ENCODE results near the gene ECT2L. TPM values are rescaled to one million over a fixed set of nuclear protein-coding genes. Genes with fewer than 3 reads are reported as not detected.

ECT2L gene
- total RNA-seq, 1 experiment from 2014 or later = not detected

DNA sequence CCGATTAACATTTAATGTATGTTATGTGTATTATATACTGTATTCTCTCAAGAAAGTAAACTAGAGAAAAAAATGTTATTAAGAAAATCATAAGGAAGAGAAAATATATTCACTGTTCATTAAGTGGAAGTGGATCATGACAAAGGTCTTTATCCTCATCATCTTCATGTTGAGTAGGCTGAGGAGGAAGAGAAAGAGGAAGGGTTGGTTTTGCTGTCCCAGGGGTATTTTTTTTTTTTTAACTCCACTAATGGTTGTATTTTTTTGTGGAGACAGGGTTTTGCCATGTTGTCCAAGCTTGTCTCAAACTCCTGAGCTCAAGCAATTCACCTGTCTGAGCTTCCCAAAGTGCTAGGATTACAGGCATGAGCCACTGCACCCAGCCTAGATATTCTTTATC is 11.0 kb downstream of the ECT2L start:
- intact Hi-C loops (cut with micrococcal nuclease) = no loop called here
- DNase-seq (ENCODE audit: low read depth, low spot score) (no peak), ATAC-seq (no peak)
- H2AFZ ChIP-seq (ENCODE audit: low read depth, low read length, poor library complexity, severe bottlenecking) = no peak overlapping the region
- POLR2A ChIA-PET = no interaction called here
- H3K79me2 ChIP-seq (ENCODE audit: insufficient read depth, low read length) = no peaks in the 10 kb centered on the region
- no peaks in the 10 kb centered on the region for H3K9me3 ChIP-seq (ENCODE audit: control insufficient read depth in 1 of 2, insufficient read depth in 1 of 2, low read depth in 1 of 2, low read length in 2 of 2)
- H3K9ac ChIP-seq (ENCODE audit: low read length) = no peak overlapping the region
- no peaks in the 10 kb centered on the region for H3K4me1 ChIP-seq (ENCODE audit: control insufficient read depth in 1 of 2, insufficient read depth in 2 of 2, low read length in 2 of 2)
- RAD21 ChIA-PET (ENCODE audit: low non-redundant PET in 1 of 2, low total read pairs in 2 of 2, uncharacterized antibody in 2 of 2, unreplicated experiment in 2 of 2) = no interaction called here
- no peaks in the 10 kb centered on the region for H4K20me1 ChIP-seq (ENCODE audit: insufficient read depth)
- H3K4me2 ChIP-seq (ENCODE audit: low read length) = no peak overlapping the region
- CTCF ChIA-PET = no interaction called here
- H3K27me3 ChIP-seq (ENCODE audit: insufficient read depth, low read length) = no peaks in the 10 kb centered on the region
- no peak overlapping the region for H3K4me3 ChIP-seq (replicated peaks in 1 of 2; ENCODE audit: low read depth in 1 of 2, low read length in 2 of 2)
- no TSS peak for BruUV-seq (replicated peaks)
- no peaks in the 10 kb centered on the region for H3K36me3 ChIP-seq (ENCODE audit: control insufficient read depth in 1 of 2, insufficient read depth in 2 of 2, low read length in 2 of 2)
- TF ChIP-seq FOSL1 (IDR thresholded peaks at IDR 0.05; ENCODE audit: low read depth) = no peak
- TF ChIP-seq CEBPB (IDR thresholded peaks at IDR 0.05; ENCODE audit: low read depth) = no peak
- TF ChIP-seq JUND (IDR thresholded peaks at IDR 0.05) = no peak
- no peak for TF ChIP-seq CBX3 (IDR thresholded peaks at IDR 0.05; ENCODE audit: low read depth)
- TF ChIP-seq POLR2A (IDR thresholded peaks at IDR 0.05; ENCODE audit: borderline replicate concordance, extremely low read depth, insufficient read depth, insufficient read length) = no peak
- TF ChIP-seq EZH2 (IDR thresholded peaks at IDR 0.05) = no peak
- no peak for TF ChIP-seq ZNF274 (IDR thresholded peaks at IDR 0.05; ENCODE audit: low read depth, low read length)
- no peak for TF ChIP-seq ZFX (IDR thresholded peaks at IDR 0.05)
- H3K27ac ChIP-seq (ENCODE audit: low read depth, low read length) = no peak overlapping the region
- H3K9me2 ChIP-seq (ENCODE audit: insufficient read depth) = no peaks in the 10 kb centered on the region

- no peaks in the 10 kb centered on the region for H4K20me1 ChIP-seq (ENCODE audit: insufficient read depth)
- intact Hi-C loops (cut with micrococcal nuclease) = no loop called here
- ChIA-PET CTCF (no interaction called here), RAD21 (ENCODE audit: low non-redundant PET in 1 of 2, low total read pairs in 2 of 2, uncharacterized antibody in 2 of 2, unreplicated experiment in 2 of 2) (no interaction called here), POLR2A (no interaction called here)
- no peaks in the 10 kb centered on the region for H3K9me3 ChIP-seq (ENCODE audit: control insufficient read depth in 1 of 2, insufficient read depth in 1 of 2, low read depth in 1 of 2, low read length in 2 of 2)
- no peak overlapping the region for H2AFZ ChIP-seq (ENCODE audit: low read depth, low read length, poor library complexity, severe bottlenecking)
- BruUV-seq (replicated peaks) = no TSS peak
- no peaks in the 10 kb centered on the region for H3K9me2 ChIP-seq (ENCODE audit: insufficient read depth)
- H3K4me3 ChIP-seq (replicated peaks in 1 of 2; ENCODE audit: low read depth in 1 of 2, low read length in 2 of 2) = no peak overlapping the region
- H3K27ac ChIP-seq (ENCODE audit: low read depth, low read length) = no peak overlapping the region
- no peaks in the 10 kb centered on the region for H3K36me3 ChIP-seq (ENCODE audit: control insufficient read depth in 1 of 2, insufficient read depth in 2 of 2, low read length in 2 of 2)
- ATAC-seq (no peak), DNase-seq (ENCODE audit: low read depth, low spot score) (no peak)
- no peaks in the 10 kb centered on the region for H3K27me3 ChIP-seq (ENCODE audit: insufficient read depth, low read length)
- no peaks in the 10 kb centered on the region for H3K79me2 ChIP-seq (ENCODE audit: insufficient read depth, low read length)
- no peaks in the 10 kb centered on the region for H3K4me1 ChIP-seq (ENCODE audit: control insufficient read depth in 1 of 2, insufficient read depth in 2 of 2, low read length in 2 of 2)
- H3K4me2 ChIP-seq (ENCODE audit: low read length) = no peak overlapping the region
- no peak overlapping the region for H3K9ac ChIP-seq (ENCODE audit: low read length)
- TF ChIP-seq ZFX (IDR thresholded peaks at IDR 0.05) (no peak), POLR2AphosphoS5 (IDR thresholded peaks at IDR 0.05; ENCODE audit: low read depth, low read length) (no peak), ZNF274 (IDR thresholded peaks at IDR 0.05; ENCODE audit: low read depth, low read length) (no peak), POLR2A (IDR thresholded peaks at IDR 0.05; ENCODE audit: borderline replicate concordance, extremely low read depth, insufficient read depth, insufficient read length) (no peak), EZH2 (IDR thresholded peaks at IDR 0.05) (no peak), EZH2phosphoT487 (IDR thresholded peaks at IDR 0.05; ENCODE audit: borderline replicate concordance) (no peak), YY1 (IDR thresholded peaks at IDR 0.05; ENCODE audit: extremely low read depth, insufficient replicate concordance, low read depth, low read length) (no peak), JUND (IDR thresholded peaks at IDR 0.05) (no peak), ELF1 (IDR thresholded peaks at IDR 0.05; ENCODE audit: borderline replicate concordance, low read depth) (no peak), SRF (IDR thresholded peaks at IDR 0.05; ENCODE audit: low read depth) (no peak), TCF7L2 (IDR thresholded peaks at IDR 0.05; ENCODE audit: borderline replicate concordance, extremely low read depth, insufficient read depth, insufficient read length) (no peak)
- TF ChIP-seq, protein P1, sequence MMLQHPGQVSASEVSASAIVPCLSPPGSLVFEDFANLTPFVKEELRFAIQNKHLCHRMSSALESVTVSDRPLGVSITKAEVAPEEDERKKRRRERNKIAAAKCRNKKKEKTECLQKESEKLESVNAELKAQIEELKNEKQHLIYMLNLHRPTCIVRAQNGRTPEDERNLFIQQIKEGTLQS (IDR thresholded peaks at IDR 0.05) = no peak
- TF ChIP-seq, protein P2, sequence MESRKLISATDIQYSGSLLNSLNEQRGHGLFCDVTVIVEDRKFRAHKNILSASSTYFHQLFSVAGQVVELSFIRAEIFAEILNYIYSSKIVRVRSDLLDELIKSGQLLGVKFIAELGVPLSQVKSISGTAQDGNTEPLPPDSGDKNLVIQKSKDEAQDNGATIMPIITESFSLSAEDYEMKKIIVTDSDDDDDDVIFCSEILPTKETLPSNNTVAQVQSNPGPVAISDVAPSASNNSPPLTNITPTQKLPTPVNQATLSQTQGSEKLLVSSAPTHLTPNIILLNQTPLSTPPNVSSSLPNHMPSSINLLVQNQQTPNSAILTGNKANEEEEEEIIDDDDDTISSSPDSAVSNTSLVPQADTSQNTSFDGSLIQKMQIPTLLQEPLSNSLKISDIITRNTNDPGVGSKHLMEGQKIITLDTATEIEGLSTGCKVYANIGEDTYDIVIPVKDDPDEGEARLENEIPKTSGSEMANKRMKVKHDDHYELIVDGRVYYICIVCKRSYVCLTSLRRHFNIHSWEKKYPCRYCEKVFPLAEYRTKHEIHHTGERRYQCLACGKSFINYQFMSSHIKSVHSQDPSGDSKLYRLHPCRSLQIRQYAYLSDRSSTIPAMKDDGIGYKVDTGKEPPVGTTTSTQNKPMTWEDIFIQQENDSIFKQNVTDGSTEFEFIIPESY (IDR thresholded peaks at IDR 0.05; ENCODE audit: extremely low read depth, insufficient replicate concordance, low read length) = no peak
- TF ChIP-seq, protein P3, sequence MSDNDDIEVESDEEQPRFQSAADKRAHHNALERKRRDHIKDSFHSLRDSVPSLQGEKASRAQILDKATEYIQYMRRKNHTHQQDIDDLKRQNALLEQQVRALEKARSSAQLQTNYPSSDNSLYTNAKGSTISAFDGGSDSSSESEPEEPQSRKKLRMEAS (IDR thresholded peaks at IDR 0.05) = no peak
- TF ChIP-seq, protein P4, sequence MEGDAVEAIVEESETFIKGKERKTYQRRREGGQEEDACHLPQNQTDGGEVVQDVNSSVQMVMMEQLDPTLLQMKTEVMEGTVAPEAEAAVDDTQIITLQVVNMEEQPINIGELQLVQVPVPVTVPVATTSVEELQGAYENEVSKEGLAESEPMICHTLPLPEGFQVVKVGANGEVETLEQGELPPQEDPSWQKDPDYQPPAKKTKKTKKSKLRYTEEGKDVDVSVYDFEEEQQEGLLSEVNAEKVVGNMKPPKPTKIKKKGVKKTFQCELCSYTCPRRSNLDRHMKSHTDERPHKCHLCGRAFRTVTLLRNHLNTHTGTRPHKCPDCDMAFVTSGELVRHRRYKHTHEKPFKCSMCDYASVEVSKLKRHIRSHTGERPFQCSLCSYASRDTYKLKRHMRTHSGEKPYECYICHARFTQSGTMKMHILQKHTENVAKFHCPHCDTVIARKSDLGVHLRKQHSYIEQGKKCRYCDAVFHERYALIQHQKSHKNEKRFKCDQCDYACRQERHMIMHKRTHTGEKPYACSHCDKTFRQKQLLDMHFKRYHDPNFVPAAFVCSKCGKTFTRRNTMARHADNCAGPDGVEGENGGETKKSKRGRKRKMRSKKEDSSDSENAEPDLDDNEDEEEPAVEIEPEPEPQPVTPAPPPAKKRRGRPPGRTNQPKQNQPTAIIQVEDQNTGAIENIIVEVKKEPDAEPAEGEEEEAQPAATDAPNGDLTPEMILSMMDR (IDR thresholded peaks at IDR 0.05 in 2 of 3, conservative IDR thresholded peaks at IDR 0.05 in 1 of 3; ENCODE audit: borderline replicate concordance in 1 of 3, insufficient read depth in 1 of 3, low read depth in 2 of 3, low read length in 2 of 3) = no peak
Observed at GRCh38 chr6:138809677-138810076, 13.8 kb downstream of the ECT2L start.
